Neural cell (in vitro differentiated cells): ENCODE results near the gene ZNF808.
"Not testable (repeated sequence)": the region's sequence is repeated elsewhere in the genome, so short reads cannot be mapped to it uniquely, and the experiment has no call there.

ENCODE experiments used
- CTCF ChIP-seq: fragments of 450-650 bp; IDR thresholded peaks from 2 replicates; pipeline ENCODE4 v1.5.1; 2014; ENCODE audit warnings: antibody characterized with exemption, mild to moderate bottlenecking, moderate library complexity; ENCODE audit not compliant: poor library complexity, severe bottlenecking
- EP300 ChIP-seq: fragments of 450-650 bp; conservative IDR thresholded peaks from 2 replicates; pipeline ENCODE4 v1.6.1; 2014; ENCODE audit warnings: antibody characterized with exemption, mild to moderate bottlenecking, moderate library complexity; ENCODE audit not compliant: poor library complexity, severe bottlenecking
- MXI1 ChIP-seq: fragments of 450-650 bp; conservative IDR thresholded peaks from 2 replicates; pipeline ENCODE4 v1.6.1; 2014; ENCODE audit warnings: antibody characterized with exemption, mild to moderate bottlenecking; ENCODE audit not compliant: poor library complexity, severe bottlenecking

GRCh38 chr19:52542541-52542940 is 15.1 kb downstream of the ZNF808 start:
- not testable (repeated sequence) for TF ChIP-seq EP300, CTCF, MXI1
